Gastrocnemius medialis (tissue), 4 donors: ENCODE measurements around the gene ZNF180. TPM values are rescaled to one million over a fixed set of nuclear protein-coding genes. Genes with fewer than 3 reads are reported as not detected.
"Not testable (repeated sequence)": the region's sequence is repeated elsewhere in the genome, so short reads cannot be mapped to it uniquely, and the experiment has no call there.

Experiments
- ATAC-seq, 2 donors: fragments of 150-250 bp; one replicate each; pipeline ENCODE4 v1.9.1; 2016
- DNase-seq, 2 donors: peaks; one replicate each; pipeline ENCODE4 v3.0.0-alpha.2; 2019
- H3K27ac ChIP-seq, 4 donors: fragments of 200-600 bp; sonication (generic); 1 replicate in 1 of 4; 2 replicates in 3 of 4; pipeline ENCODE4 v1.5.1; 2016 to 2018; ENCODE audit warnings: mild to moderate bottlenecking in 2 of 4, moderate library complexity in 1 of 4
- H3K27me3 ChIP-seq, 3 donors: fragments of 200-600 bp; sonication (generic) in 2 of 3; 1 replicate in 1 of 3; 2 replicates in 2 of 3; pipeline versions ENCODE4 v1.5.1 to v1.6.0; 2016 to 2019; ENCODE audit warnings: mild to moderate bottlenecking in 1 of 3, moderate library complexity in 1 of 3
- H3K36me3 ChIP-seq, 2 donors: fragments of 200-600 bp; sonication (generic) in 1 of 2; one replicate each; pipeline ENCODE4 v1.5.1; 2017 to 2018
- H3K4me1 ChIP-seq, 2 donors: fragments of 200-600 bp; sonication (generic) in 1 of 2; one replicate each; pipeline ENCODE4 v1.5.1; 2016 to 2017; ENCODE audit warnings: mild to moderate bottlenecking in 2 of 2
- H3K4me3 ChIP-seq, 4 donors: fragments of 200-600 bp; sonication (generic) in 3 of 4; 1 replicate in 1 of 4; 2 replicates in 3 of 4; pipeline ENCODE4 v1.5.1; 2016 to 2019; ENCODE audit warnings: mild to moderate bottlenecking in 2 of 4
- H3K9me3 ChIP-seq, 3 donors: fragments of 200-600 bp; sonication (generic) in 2 of 3; 1 replicate in 1 of 3; 2 replicates in 2 of 3; pipeline ENCODE4 v1.5.1; 2016 to 2019
- POLR2A ChIP-seq, 2 donors: fragments of 450-650 bp; IDR thresholded peaks; one replicate each; pipeline ENCODE4 v1.6.1; 2017; ENCODE audit warnings: antibody characterized with exemption in 2 of 2, mild to moderate bottlenecking in 2 of 2, moderate library complexity in 2 of 2
- in situ Hi-C, 4 donors: fragments of 200-750 bp; cut with MboI; loops; one replicate each; pipeline versions ENCODE4 v1.15.0 to v1.8.0; 2017; ENCODE audit warnings: low sequenced_read_pairs in 4 of 4
- intact Hi-C: fragments of 100-400 bp; cut with DNase I; formaldehyde crosslinking; loops from one replicate; pipeline ENCODE4 v1.15.1; 2023; ENCODE audit warnings: low total_unique reads
- total RNA-seq, 4 donors: library from RNA; depleted of rRNA; stranded (reverse); fragments of >200 nt; gene quantifications; one replicate each; pipeline versions ENCODE4 v1.1.0 to v1.2.3, GENCODE V29; 2016
- TF ChIP-seq, protein P1 (sequence below), 5 experiments: fragments of 450-650 bp in 3 of 5; fragments of 200-600 bp in 2 of 5; sonication (generic) in 2 of 5; IDR thresholded peaks in 4 of 5; conservative IDR thresholded peaks in 1 of 5; 1 replicate in 4 of 5; 2 replicates in 1 of 5; pipeline ENCODE4 v1.5.1; 2016 to 2019; ENCODE audit warnings: antibody characterized with exemption in 5 of 5, mild to moderate bottlenecking in 3 of 5, moderate library complexity in 3 of 5

The ZNF180 gene
- total RNA-seq, 4 donors from 2014 or later = 2.1 to 17.4 (median 5.1) TPM

DNA sequence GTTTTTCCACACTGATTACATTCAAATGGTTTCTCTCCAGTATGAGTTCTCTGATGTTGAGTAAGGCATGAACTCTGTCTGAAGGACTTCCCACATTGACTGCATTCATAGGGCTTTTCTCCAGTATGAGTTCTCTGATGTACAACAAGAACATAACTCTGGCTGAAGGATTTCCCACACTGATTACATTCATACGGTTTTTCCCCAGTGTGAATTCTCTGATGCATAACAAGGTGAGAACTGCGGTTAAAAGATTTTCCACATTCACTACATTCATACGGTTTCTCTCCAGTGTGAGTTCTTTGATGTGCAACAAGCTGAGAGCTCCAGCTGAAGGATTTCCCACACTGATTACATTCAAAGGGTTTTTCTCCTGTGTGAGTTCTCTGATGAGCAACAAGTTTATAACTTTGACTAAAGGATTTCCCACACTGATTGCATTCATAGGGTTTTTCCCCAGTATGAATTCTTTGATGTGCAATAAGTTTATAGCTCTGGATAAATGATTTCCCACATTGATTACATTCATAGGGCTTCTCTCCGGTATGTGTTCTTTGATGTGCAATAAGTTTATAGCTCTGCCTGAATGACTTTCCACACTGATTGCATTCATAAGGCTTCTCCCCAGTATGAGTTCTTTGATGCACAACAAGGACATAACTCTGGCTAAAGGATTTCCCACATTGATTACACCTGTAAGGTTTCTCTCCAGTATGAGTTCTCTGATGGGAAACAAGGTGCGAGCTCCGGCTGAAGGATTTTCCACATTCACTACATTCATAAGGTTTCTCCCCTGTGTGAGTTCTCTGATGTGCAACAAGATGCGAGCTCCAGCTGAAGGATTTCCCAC, 23.5 kb downstream of the ZNF180 start:
- intact Hi-C loops = no loop called here
- Histone ChIP-seq H3K9me3 (peaks cover 71 to 89% (median 87%) of the 10 kb centered on the region in 3 donors), H3K4me3 (peak overlapping the region in 2 of 4 donors; percentile 7 to 20)

DNA sequence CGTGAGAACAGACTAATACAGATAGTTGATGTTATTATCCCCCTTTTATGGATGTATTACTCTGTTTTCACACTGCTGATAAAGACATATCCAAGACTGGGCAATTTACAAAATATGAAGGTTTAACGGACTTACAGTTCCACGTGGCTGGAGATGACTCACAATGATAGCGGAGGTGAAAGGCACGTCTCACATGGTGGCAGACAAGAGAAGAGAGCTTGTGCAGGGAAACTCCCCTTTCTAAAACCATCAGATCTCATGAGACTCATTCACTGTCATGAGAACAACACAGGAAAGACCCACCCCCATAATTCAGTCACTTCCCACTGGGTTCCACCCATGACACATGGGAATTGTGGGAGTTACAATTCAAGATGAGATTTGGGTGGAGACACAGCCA, 31.6 kb downstream of the ZNF180 start:
- DNase-seq, H3K27me3 ChIP-seq, in situ Hi-C loops, intact Hi-C loops, ATAC-seq, H3K36me3 ChIP-seq, H3K4me3 ChIP-seq, H3K4me1 ChIP-seq, H3K27ac ChIP-seq: not testable (repeated sequence)
- peaks cover 10 to 49% (median 25%) of the 10 kb centered on the region in 3 donors for H3K9me3 ChIP-seq

More for the DNA sequence above, 23.5 kb downstream of the ZNF180 start:
- ATAC-seq (no peak), DNase-seq (no peak)
- Histone ChIP-seq H3K27ac (no peak overlapping the region), H3K4me1 (no peaks in the 10 kb centered on the region), H3K36me3 (peaks cover 33 to 86% of the 10 kb centered on the region in 2 donors), H3K27me3 (peaks cover 0 to 17% (median 0%) of the 10 kb centered on the region in 3 donors)
- in situ Hi-C loops = no loop called here
- TF ChIP-seq, protein P1, sequence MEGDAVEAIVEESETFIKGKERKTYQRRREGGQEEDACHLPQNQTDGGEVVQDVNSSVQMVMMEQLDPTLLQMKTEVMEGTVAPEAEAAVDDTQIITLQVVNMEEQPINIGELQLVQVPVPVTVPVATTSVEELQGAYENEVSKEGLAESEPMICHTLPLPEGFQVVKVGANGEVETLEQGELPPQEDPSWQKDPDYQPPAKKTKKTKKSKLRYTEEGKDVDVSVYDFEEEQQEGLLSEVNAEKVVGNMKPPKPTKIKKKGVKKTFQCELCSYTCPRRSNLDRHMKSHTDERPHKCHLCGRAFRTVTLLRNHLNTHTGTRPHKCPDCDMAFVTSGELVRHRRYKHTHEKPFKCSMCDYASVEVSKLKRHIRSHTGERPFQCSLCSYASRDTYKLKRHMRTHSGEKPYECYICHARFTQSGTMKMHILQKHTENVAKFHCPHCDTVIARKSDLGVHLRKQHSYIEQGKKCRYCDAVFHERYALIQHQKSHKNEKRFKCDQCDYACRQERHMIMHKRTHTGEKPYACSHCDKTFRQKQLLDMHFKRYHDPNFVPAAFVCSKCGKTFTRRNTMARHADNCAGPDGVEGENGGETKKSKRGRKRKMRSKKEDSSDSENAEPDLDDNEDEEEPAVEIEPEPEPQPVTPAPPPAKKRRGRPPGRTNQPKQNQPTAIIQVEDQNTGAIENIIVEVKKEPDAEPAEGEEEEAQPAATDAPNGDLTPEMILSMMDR (IDR thresholded peaks at IDR 0.05 in 4 of 5, conservative IDR thresholded peaks at IDR 0.05 in 1 of 5) = no peak
- TF ChIP-seq POLR2A (IDR thresholded peaks at IDR 0.05) = no peak

DNA sequence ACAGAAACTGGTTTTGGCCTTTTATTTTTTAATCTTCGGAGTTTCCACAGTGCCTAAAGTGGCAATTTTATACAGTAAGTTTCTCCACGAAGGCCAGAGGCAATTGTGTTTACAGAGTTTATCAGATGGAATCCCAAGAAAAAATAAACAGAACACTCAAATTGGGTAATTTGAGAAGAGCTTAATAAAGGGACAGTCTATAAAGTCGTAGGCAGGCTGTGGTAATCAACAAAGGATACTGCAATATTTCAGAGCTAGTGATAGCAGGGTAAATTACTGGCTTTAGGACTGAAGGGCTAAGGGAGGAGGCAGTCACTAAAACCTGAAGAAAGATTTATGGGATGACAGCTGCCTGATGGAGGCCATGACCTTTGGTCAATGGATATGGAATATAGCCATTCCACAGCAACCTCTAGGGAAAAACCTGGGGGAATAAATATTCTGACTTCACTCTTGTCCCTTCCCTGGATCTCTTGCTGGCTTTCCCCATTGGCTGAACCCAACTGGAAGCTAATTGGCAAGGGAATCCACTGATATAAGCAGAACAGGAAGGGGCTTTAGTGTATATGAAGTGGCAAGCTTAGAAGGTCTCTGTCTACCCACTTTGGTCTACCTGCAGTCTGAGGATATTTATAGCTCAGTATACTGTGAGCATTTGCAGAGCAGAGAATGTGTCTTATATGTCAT, 37.6 kb downstream of the ZNF180 start:
- H3K4me1 ChIP-seq, intact Hi-C loops, H3K27ac ChIP-seq, ATAC-seq, DNase-seq, in situ Hi-C loops, H3K4me3 ChIP-seq, H3K27me3 ChIP-seq, H3K36me3 ChIP-seq: not testable (repeated sequence)
- peaks cover 0 to 18% (median under 1%) of the 10 kb centered on the region in 3 donors for H3K9me3 ChIP-seq

DNA sequence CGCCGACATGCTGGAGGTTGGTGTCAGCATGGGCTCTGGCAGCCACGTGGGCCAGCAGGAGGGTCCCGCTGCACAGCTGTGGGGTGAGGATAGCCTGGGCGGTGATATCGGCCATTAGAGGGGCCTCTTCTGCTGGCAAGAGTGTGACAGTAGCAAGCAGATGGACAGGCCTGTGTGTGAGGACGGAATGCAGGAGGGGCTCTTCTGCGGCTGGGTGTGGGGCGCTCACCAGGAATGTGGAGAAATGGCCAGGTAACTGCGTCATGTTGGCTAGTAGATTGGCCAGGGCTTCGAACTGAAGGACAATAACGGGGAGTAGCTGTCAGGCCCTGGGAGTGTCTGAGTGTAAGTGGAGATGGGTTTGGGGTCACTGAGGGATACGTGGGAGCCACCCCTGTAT, 44.3 kb downstream of the ZNF180 start:
- in situ Hi-C loops, H3K36me3 ChIP-seq, H3K4me1 ChIP-seq, H3K27me3 ChIP-seq, ATAC-seq, H3K9me3 ChIP-seq, H3K27ac ChIP-seq, intact Hi-C loops, H3K4me3 ChIP-seq: not testable (repeated sequence)
- peak in 1 of 2 donors; percentile 2 for DNase-seq

DNA sequence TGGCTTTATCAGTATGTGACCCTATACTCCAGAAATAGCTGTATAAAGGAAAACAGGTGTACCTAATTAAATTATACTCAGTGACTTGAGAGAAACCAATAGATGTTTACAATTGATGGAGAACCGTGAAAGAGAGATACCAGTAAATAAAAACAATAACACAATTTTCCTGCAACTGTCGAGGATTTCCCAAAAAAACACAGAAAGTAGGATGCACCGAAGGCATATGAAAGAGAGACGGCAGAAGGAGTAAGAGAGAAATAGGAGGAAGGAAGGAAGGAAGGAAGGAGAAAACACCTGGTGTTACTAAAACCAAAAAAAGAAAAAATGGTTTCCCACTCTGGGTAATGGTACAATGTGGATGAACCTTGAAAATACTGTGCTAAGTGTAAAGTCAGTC, 45.2 kb downstream of the ZNF180 start:
- intact Hi-C loops (no loop called here), in situ Hi-C loops (no loop called here)
- no peaks in the 10 kb centered on the region for H3K27me3 ChIP-seq
- H3K9me3 ChIP-seq = no peaks in the 10 kb centered on the region
- H3K27ac ChIP-seq = no peak overlapping the region
- no peaks in the 10 kb centered on the region for H3K4me1 ChIP-seq
- H3K4me3 ChIP-seq = no peak overlapping the region
- no peak for TF ChIP-seq POLR2A (IDR thresholded peaks at IDR 0.05)
- TF ChIP-seq, protein P1 (IDR thresholded peaks at IDR 0.05 in 4 of 5, conservative IDR thresholded peaks at IDR 0.05 in 1 of 5) = no peak
- no peaks in the 10 kb centered on the region for H3K36me3 ChIP-seq
- ATAC-seq (no peak), DNase-seq (no peak)

DNA sequence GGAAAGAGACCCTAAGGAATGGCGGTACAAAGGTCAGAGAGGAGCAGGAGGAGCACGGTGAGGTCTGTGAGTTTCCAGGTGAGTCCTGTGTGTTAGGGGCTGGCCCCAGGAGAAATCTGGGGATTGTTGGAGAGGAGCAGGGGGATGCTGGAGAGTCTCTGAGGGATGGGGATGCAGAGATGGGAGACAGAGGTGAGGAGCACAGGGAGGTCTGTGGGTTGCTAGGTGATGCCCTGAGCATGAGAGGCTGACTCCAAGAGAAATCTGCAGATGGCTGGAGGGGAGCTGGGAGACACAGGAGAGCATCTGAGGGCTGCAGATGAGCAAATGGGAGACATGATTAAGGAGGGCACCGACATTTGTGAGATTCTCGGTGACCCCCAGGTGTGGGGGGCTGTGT, 48.0 kb downstream of the ZNF180 start:
- intact Hi-C loops = no loop called here

More for the DNA sequence above, 48.0 kb downstream of the ZNF180 start:
- H3K4me3 ChIP-seq = no peak overlapping the region
- TF ChIP-seq, protein P1 (IDR thresholded peaks at IDR 0.05 in 4 of 5, conservative IDR thresholded peaks at IDR 0.05 in 1 of 5) = no peak
- no peak for TF ChIP-seq POLR2A (IDR thresholded peaks at IDR 0.05)
- H3K36me3 ChIP-seq = peaks cover 0 to under 1% of the 10 kb centered on the region in 2 donors
- H3K27ac ChIP-seq = no peak overlapping the region
- H3K4me1 ChIP-seq = peaks cover 0 to 6% of the 10 kb centered on the region in 2 donors
- ATAC-seq (no peak), DNase-seq (no peak)
- in situ Hi-C loops = no loop called here
- no peaks in the 10 kb centered on the region for H3K27me3 ChIP-seq
- peaks cover 0 to 14% (median 4%) of the 10 kb centered on the region in 3 donors for H3K9me3 ChIP-seq
